ENCODE results near the gene GSTO2.

Gene GSTO2

DNA sequence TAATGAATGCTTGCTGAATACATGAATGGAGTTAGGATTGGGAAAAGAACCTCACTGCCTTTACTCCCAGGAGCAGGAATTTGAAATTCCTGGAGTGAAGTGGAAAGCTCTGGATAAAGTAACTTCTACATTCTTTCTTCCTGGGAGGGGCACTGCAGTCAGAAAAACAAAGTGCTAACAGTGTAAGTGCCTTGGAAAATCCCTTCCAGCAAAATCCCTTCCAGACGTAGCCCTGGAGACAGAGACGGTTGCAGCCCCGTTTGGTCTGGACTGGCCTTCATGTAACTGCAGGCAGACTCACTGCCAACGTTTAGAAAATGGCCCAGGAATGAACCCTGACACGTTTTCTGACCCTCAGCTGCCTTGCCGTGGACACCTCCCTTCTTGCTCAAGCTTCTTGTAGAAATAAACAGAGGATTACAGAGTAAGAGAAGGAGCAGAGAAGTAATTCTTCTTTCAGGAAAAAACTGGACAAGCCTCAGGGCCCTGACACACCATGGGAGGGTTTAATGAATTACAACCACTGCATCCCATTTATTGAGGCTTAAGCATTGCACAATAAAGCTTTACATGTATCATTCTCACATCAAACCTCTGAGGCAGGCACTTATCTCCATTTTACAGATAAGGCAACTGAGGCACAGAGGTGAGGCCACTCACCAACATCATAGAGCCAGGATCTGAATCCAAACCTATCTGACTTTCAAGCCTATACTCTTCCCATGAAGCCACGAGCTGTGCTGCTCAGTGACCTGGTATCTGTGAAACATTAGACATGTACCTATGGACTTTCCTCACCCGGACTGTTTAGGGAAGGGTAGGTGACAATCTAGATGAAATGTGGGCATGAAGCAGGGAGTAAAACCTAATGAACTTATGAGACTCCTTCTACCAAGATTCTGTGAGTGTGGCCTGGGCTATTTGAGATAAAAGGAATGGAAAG, 61.5 kb downstream of the GSTO2 start:
- TF ChIP-seq WT1 (tag by site-specific recombination; IDR thresholded peaks at IDR 0.05) (peak; percentile 35; the same call in 1 of the 2 replicates), ZNF221 (tag by site-specific recombination; IDR thresholded peaks at IDR 0.05; ENCODE audit: borderline replicate concordance) (no peak), SP7 (tag by site-specific recombination; IDR thresholded peaks at IDR 0.05) (0 out of 2 replicates have a peak, but pooled peaks have one; percentile 27), IKZF3 (tag by site-specific recombination; IDR thresholded peaks at IDR 0.05) (peak; percentile 69)
- TF ChIP-seq, protein P1, sequence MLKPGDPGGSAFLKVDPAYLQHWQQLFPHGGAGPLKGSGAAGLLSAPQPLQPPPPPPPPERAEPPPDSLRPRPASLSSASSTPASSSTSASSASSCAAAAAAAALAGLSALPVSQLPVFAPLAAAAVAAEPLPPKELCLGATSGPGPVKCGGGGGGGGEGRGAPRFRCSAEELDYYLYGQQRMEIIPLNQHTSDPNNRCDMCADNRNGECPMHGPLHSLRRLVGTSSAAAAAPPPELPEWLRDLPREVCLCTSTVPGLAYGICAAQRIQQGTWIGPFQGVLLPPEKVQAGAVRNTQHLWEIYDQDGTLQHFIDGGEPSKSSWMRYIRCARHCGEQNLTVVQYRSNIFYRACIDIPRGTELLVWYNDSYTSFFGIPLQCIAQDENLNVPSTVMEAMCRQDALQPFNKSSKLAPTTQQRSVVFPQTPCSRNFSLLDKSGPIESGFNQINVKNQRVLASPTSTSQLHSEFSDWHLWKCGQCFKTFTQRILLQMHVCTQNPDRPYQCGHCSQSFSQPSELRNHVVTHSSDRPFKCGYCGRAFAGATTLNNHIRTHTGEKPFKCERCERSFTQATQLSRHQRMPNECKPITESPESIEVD (tag by site-specific recombination; IDR thresholded peaks at IDR 0.05), result 0 out of 2 replicates have a peak, but pooled peaks have one; percentile 53
- TF ChIP-seq, protein P2, sequence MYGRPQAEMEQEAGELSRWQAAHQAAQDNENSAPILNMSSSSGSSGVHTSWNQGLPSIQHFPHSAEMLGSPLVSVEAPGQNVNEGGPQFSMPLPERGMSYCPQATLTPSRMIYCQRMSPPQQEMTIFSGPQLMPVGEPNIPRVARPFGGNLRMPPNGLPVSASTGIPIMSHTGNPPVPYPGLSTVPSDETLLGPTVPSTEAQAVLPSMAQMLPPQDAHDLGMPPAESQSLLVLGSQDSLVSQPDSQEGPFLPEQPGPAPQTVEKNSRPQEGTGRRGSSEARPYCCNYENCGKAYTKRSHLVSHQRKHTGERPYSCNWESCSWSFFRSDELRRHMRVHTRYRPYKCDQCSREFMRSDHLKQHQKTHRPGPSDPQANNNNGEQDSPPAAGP (tag by site-specific recombination; IDR thresholded peaks at IDR 0.05), result peak; percentile 76
- ChIA-PET CTCF (interaction anchor here (0.6 to 2.8 kb wide), 5 partner anchors 20 to 421 kb away, joined by 3 to 13 read pairs (median 8); no protein-coding TSS in a partner anchor), POLR2A (interaction anchor here (1.6 kb wide), 1 partner anchor 8 kb away, joined by 7 read pairs; the partner anchor contains the start of gene ITPRIP)
- peaks cover 40% of the 10 kb centered on the region for H3K4me1 ChIP-seq (ENCODE audit: control insufficient read depth, insufficient read depth, low read length)
- no peaks in the 10 kb centered on the region for H3K36me3 ChIP-seq (ENCODE audit: control insufficient read depth in 2 of 2, insufficient read depth in 1 of 2, low read length in 2 of 2)
- no peaks in the 10 kb centered on the region for H3K9me3 ChIP-seq (ENCODE audit: control insufficient read depth, insufficient read depth, low read depth, low read length)
- peak overlapping the region; percentile 73 for H3K27ac ChIP-seq (ENCODE audit: extremely low read depth, low read depth, low read length)
- H3K4me3 ChIP-seq (ENCODE audit: low read depth, low read length), result no peak overlapping the region

DNA sequence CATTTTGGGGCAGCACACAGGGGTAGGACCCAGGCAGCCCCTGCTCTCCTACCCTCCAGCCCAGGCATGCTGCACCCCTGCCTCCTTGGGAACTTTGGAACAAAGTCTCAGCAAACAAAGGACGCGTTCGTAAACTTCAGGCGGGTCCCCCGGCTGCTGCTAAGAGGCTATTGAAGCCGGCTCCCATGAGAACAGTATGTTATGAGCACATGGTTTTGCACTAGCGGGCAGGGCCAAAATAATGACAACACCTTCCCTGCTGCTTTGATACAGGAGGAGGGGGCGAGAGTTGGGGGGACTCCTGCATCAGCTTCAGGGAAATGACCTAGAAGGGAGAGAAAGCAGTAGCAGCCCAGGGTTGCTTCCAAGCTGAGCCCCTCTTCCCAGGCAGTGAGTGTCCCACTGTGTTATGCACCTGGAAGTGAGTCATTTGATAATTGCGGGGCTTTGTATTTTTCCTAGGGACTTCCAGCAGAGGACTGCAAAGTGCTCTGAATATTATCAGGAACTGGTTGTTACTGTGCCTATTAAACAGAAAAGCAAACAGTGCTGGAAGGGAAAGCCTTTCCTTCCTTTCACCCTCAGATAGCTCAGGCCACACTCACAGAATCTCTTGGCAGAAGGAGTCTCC, 62.3 kb downstream of the GSTO2 start:
- Histone ChIP-seq H3K9me3 (ENCODE audit: control insufficient read depth, insufficient read depth, low read depth, low read length) (no peaks in the 10 kb centered on the region), H3K4me3 (ENCODE audit: low read depth, low read length) (no peak overlapping the region), H3K27ac (ENCODE audit: extremely low read depth, low read depth, low read length) (peak overlapping the region; percentile 73), H3K4me1 (ENCODE audit: control insufficient read depth, insufficient read depth, low read length) (peaks cover 40% of the 10 kb centered on the region), H3K36me3 (ENCODE audit: control insufficient read depth in 2 of 2, insufficient read depth in 1 of 2, low read length in 2 of 2) (no peaks in the 10 kb centered on the region)
- CTCF ChIA-PET, result interaction anchor here (1.1 to 2.8 kb wide), 3 partner anchors 19 to 26 kb away, joined by 3 to 13 read pairs (median 8); no protein-coding TSS in a partner anchor
- POLR2A ChIA-PET, result no interaction called here
- TF ChIP-seq, protein P3, sequence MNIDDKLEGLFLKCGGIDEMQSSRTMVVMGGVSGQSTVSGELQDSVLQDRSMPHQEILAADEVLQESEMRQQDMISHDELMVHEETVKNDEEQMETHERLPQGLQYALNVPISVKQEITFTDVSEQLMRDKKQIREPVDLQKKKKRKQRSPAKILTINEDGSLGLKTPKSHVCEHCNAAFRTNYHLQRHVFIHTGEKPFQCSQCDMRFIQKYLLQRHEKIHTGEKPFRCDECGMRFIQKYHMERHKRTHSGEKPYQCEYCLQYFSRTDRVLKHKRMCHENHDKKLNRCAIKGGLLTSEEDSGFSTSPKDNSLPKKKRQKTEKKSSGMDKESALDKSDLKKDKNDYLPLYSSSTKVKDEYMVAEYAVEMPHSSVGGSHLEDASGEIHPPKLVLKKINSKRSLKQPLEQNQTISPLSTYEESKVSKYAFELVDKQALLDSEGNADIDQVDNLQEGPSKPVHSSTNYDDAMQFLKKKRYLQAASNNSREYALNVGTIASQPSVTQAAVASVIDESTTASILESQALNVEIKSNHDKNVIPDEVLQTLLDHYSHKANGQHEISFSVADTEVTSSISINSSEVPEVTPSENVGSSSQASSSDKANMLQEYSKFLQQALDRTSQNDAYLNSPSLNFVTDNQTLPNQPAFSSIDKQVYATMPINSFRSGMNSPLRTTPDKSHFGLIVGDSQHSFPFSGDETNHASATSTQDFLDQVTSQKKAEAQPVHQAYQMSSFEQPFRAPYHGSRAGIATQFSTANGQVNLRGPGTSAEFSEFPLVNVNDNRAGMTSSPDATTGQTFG (tag by site-specific recombination; IDR thresholded peaks at IDR 0.05; ENCODE audit: borderline replicate concordance), result no peak
- no peak for TF ChIP-seq ZNF239 (tag by site-specific recombination; IDR thresholded peaks at IDR 0.05)
- no peak for TF ChIP-seq SP2 (tag by site-specific recombination; IDR thresholded peaks at IDR 0.05)
- peak; percentile 90 for TF ChIP-seq ZBTB20 (tag by site-specific recombination; IDR thresholded peaks at IDR 0.05)
- TF ChIP-seq, protein P4, sequence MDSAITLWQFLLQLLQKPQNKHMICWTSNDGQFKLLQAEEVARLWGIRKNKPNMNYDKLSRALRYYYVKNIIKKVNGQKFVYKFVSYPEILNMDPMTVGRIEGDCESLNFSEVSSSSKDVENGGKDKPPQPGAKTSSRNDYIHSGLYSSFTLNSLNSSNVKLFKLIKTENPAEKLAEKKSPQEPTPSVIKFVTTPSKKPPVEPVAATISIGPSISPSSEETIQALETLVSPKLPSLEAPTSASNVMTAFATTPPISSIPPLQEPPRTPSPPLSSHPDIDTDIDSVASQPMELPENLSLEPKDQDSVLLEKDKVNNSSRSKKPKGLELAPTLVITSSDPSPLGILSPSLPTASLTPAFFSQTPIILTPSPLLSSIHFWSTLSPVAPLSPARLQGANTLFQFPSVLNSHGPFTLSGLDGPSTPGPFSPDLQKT (IDR thresholded peaks at IDR 0.05; ENCODE audit: borderline replicate concordance, low read depth, low read length), result no peak
- TF ChIP-seq ZNF311 (tag by site-specific recombination; IDR thresholded peaks at IDR 0.05; ENCODE audit: borderline replicate concordance), result no peak
- peak; percentile 27; the same call in 1 of the 2 replicates for TF ChIP-seq KLF16 (tag by site-specific recombination; IDR thresholded peaks at IDR 0.05)
- no peak for TF ChIP-seq ZNF133 (tag by site-specific recombination; IDR thresholded peaks at IDR 0.05)
- TF ChIP-seq WT1 (tag by site-specific recombination; IDR thresholded peaks at IDR 0.05), result peak; percentile 11; the same call in 1 of the 2 replicates
- TF ChIP-seq ZNF391 (tag by site-specific recombination; IDR thresholded peaks at IDR 0.05; ENCODE audit: borderline replicate concordance, low read depth), result no peak
- TF ChIP-seq ZNF354C (tag by site-specific recombination; IDR thresholded peaks at IDR 0.05; ENCODE audit: borderline replicate concordance, low read depth), result no peak
- no peak for TF ChIP-seq ZNF658 (tag by site-specific recombination; IDR thresholded peaks at IDR 0.05)
- TF ChIP-seq ZNF623 (tag by site-specific recombination; IDR thresholded peaks at IDR 0.05), result no peak
- TF ChIP-seq ZNF561 (tag by site-specific recombination; IDR thresholded peaks at IDR 0.05; ENCODE audit: borderline replicate concordance), result peak; percentile 94
- TF ChIP-seq ZNF670 (tag by site-specific recombination; IDR thresholded peaks at IDR 0.05; ENCODE audit: low read depth), result no peak
- TF ChIP-seq, protein P5, sequence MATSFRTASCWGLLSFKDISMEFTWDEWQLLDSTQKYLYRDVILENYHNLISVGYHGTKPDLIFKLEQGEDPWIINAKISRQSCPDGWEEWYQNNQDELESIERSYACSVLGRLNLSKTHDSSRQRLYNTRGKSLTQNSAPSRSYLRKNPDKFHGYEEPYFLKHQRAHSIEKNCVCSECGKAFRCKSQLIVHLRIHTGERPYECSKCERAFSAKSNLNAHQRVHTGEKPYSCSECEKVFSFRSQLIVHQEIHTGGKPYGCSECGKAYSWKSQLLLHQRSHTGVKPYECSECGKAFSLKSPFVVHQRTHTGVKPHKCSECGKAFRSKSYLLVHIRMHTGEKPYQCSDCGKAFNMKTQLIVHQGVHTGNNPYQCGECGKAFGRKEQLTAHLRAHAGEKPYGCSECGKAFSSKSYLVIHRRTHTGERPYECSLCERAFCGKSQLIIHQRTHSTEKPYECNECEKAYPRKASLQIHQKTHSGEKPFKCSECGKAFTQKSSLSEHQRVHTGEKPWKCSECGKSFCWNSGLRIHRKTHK (tag by site-specific recombination; IDR thresholded peaks at IDR 0.05), result no peak
- peak; percentile 81 for TF ChIP-seq BCL11B (tag by site-specific recombination; IDR thresholded peaks at IDR 0.05; ENCODE audit: low read depth)
- no peak for TF ChIP-seq ZNF610 (tag by site-specific recombination; IDR thresholded peaks at IDR 0.05; ENCODE audit: borderline replicate concordance)
- peak; percentile 99 for TF ChIP-seq SP7 (tag by site-specific recombination; IDR thresholded peaks at IDR 0.05)
- no peak for TF ChIP-seq ZNF121 (tag by site-specific recombination; IDR thresholded peaks at IDR 0.05)
